ENCODE data around the gene MYZAP.

The MYZAP gene

DNA sequence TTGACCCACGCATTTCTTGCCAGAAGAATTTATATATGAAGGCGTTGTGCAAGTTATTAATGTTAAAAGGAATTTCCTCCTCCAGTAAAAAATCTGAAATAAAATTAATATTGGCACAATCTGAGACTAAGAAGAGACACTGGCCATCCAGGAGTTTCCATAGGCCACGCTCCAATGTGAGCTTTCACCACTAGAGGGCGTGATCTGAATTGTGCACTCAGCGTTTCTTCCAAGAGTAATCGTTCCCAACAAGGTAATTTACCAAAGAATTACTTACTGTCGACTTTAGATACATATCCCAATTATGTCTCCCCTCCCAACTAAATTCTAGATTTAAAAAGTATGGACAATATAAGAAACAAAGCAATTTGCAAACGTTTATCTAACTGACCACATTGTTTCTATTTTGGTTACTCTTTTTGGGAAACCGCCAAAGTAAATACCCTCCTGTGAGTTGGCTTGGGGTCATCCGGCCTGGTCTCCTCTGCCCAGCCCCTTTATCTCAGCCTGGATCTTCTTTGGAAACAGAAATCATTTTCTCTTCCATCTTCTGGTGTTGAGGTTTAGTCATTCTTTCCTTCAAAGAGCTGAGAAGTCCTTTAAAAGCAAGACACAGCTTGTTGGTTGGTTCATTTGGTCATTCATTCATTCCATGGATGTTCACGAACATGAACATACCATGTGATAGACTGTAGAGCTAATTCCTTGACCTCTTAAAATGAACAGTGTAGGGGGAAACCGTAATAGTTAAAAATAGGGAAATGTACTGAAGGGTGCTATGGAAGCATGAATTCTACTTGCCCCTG lies 141.0 kb downstream of the MYZAP start:
- Histone ChIP-seq H3K9me3 (ENCODE audit: control insufficient read depth, low read length) (peaks cover 4% of the 10 kb centered on the region), H3K9ac (ENCODE audit: low read length) (no peak overlapping the region), H3K4me1 (ENCODE audit: control insufficient read depth, insufficient read depth, low read length) (no peaks in the 10 kb centered on the region), H3K4me3 (ENCODE audit: low read length) (no peak overlapping the region), H3K36me3 (ENCODE audit: control insufficient read depth, insufficient read depth, low read length, severe bottlenecking) (no peaks in the 10 kb centered on the region), H3K27me3 (replicated peaks; ENCODE audit: control insufficient read depth, insufficient read depth, low read length) (no peaks in the 10 kb centered on the region)
- peak; percentile 73 for DNase-seq (ENCODE audit: low read depth)

DNA sequence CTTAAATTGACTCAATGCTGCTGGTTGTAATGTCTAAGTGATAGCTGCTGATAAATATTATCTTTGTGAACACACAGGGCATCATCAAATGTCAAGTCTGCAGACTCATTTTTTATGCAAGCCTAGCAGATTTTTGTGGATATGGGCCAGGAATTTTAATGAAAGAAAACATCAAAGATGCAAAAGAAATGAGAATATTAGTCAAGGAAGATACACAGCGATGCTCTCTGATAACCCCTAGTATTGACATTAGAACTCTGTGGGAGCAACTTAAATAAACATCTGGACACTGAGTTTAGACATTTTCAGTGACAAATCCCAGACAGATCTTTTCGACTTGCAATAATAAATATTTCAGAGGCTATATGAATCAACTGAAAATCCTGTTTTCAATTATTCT lies 143.2 kb downstream of the MYZAP start:
- Histone ChIP-seq H3K9me3 (ENCODE audit: control insufficient read depth, low read length) (peaks cover 4% of the 10 kb centered on the region), H3K36me3 (ENCODE audit: control insufficient read depth, insufficient read depth, low read length, severe bottlenecking) (no peaks in the 10 kb centered on the region), H3K4me1 (ENCODE audit: control insufficient read depth, insufficient read depth, low read length) (no peaks in the 10 kb centered on the region), H3K9ac (ENCODE audit: low read length) (no peak overlapping the region), H3K4me3 (ENCODE audit: low read length) (no peak overlapping the region), H3K27me3 (replicated peaks; ENCODE audit: control insufficient read depth, insufficient read depth, low read length) (no peaks in the 10 kb centered on the region)
- peak; percentile 24 for DNase-seq (ENCODE audit: low read depth)

Measured in adipocyte (in vitro differentiated cells).